ENCODE data around the gene GRB10. TPM values are rescaled to one million over a fixed set of nuclear protein-coding genes. Genes with fewer than 3 reads are reported as not detected.

Gene GRB10
- total RNA-seq, 1 experiment from 2014 or later = 68.2 TPM

GRCh38 chr7:50826371-50827172 lies 43.9 kb upstream of the GRB10 start:
- H3K4me1 Mint-ChIP-seq (ENCODE audit: insufficient read depth, unreplicated experiment) = peaks cover 20% of the 10 kb centered on the region
- no peak overlapping the region for H3K27ac Mint-ChIP-seq (ENCODE audit: low read depth, unreplicated experiment)
- peak; percentile 91 for DNase-seq (ENCODE audit: unreplicated experiment)
- no peaks in the 10 kb centered on the region for H3K27me3 Mint-ChIP-seq (ENCODE audit: insufficient read depth, unreplicated experiment)
- BruUV-seq (replicated peaks) = no TSS peak
- TF ChIP-seq, protein P1, sequence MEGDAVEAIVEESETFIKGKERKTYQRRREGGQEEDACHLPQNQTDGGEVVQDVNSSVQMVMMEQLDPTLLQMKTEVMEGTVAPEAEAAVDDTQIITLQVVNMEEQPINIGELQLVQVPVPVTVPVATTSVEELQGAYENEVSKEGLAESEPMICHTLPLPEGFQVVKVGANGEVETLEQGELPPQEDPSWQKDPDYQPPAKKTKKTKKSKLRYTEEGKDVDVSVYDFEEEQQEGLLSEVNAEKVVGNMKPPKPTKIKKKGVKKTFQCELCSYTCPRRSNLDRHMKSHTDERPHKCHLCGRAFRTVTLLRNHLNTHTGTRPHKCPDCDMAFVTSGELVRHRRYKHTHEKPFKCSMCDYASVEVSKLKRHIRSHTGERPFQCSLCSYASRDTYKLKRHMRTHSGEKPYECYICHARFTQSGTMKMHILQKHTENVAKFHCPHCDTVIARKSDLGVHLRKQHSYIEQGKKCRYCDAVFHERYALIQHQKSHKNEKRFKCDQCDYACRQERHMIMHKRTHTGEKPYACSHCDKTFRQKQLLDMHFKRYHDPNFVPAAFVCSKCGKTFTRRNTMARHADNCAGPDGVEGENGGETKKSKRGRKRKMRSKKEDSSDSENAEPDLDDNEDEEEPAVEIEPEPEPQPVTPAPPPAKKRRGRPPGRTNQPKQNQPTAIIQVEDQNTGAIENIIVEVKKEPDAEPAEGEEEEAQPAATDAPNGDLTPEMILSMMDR (IDR thresholded peaks at IDR 0.05; ENCODE audit: unreplicated experiment) = no peak
- no peaks in the 10 kb centered on the region for H3K9me3 Mint-ChIP-seq (ENCODE audit: unreplicated experiment)
- no peak overlapping the region for H3K4me3 Mint-ChIP-seq (ENCODE audit: unreplicated experiment)
- POLR2A ChIA-PET = interaction anchor here (0.6 kb wide), 1 partner anchor 61 kb away, joined by 3 read pairs; no protein-coding TSS in a partner anchor
- no peaks in the 10 kb centered on the region for H3K36me3 Mint-ChIP-seq (ENCODE audit: insufficient read depth, unreplicated experiment)
- CTCF ChIA-PET = interaction anchor here (0.7 kb wide), 2 partner anchors 22 to 621 kb away, joined by 3 read pairs; no protein-coding TSS in a partner anchor
- intact Hi-C loops (cut with micrococcal nuclease) = no loop called here

DNA sequence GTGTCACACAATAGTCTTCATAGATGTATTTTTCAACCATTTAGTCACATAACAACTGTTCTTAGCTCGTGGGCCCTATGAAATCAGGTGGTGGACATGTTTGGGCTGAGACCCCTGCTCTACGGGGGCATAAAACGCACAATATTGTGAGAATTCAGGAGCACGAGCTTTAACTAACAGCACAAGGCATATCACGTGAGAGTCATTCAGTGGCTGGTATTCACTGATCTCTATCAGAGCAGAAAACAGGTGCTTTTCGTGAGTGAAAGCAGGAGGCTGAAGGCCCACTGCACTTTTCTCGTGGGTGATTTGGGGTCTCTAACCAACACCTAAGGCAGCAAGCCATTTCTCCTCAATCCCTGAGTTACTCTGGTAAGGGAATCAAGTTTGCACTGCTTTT lies 42.8 kb upstream of the GRB10 start:
- Mint-ChIP-seq H3K4me1 (ENCODE audit: insufficient read depth, unreplicated experiment) (peaks cover 20% of the 10 kb centered on the region), H3K36me3 (ENCODE audit: insufficient read depth, unreplicated experiment) (no peaks in the 10 kb centered on the region), H3K27me3 (ENCODE audit: insufficient read depth, unreplicated experiment) (no peaks in the 10 kb centered on the region), H3K27ac (ENCODE audit: low read depth, unreplicated experiment) (no peak overlapping the region), H3K9me3 (ENCODE audit: unreplicated experiment) (no peaks in the 10 kb centered on the region), H3K4me3 (ENCODE audit: unreplicated experiment) (no peak overlapping the region)
- no peak for DNase-seq (ENCODE audit: unreplicated experiment)
- intact Hi-C loops (cut with micrococcal nuclease) = no loop called here
- POLR2A ChIA-PET = no interaction called here
- CTCF ChIA-PET = no interaction called here
- BruUV-seq (replicated peaks) = no TSS peak
- TF ChIP-seq, protein P1 (IDR thresholded peaks at IDR 0.05; ENCODE audit: unreplicated experiment) = no peak

DNA sequence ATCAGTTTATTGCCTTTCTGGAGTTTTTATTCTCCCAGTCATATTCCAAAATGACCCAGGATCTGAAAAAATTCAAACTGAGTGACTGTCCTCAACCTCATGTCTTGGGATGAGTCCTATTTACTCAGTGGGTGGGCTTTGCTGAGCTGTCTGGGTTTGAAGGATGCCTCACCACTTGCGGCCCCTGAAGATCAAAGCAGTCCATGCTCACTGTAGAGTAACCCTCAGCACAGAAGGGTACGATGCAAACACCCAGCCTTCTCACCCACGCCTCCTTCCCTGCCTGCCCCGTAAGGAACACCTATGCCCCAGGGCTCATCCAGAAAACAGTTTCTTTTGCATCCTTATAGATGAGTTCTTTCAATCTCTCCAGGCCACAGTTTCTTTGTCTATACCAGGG lies 42.2 kb upstream of the GRB10 start:
- Mint-ChIP-seq H3K27me3 (ENCODE audit: insufficient read depth, unreplicated experiment) (no peaks in the 10 kb centered on the region), H3K27ac (ENCODE audit: low read depth, unreplicated experiment) (no peak overlapping the region), H3K36me3 (ENCODE audit: insufficient read depth, unreplicated experiment) (no peaks in the 10 kb centered on the region), H3K9me3 (ENCODE audit: unreplicated experiment) (no peaks in the 10 kb centered on the region), H3K4me1 (ENCODE audit: insufficient read depth, unreplicated experiment) (peaks cover 20% of the 10 kb centered on the region), H3K4me3 (ENCODE audit: unreplicated experiment) (no peak overlapping the region)
- CTCF ChIA-PET = no interaction called here
- DNase-seq (ENCODE audit: unreplicated experiment) = no peak
- POLR2A ChIA-PET = no interaction called here
- intact Hi-C loops (cut with micrococcal nuclease) = no loop called here
- no TSS peak for BruUV-seq (replicated peaks)
- TF ChIP-seq, protein P1 (IDR thresholded peaks at IDR 0.05; ENCODE audit: unreplicated experiment) = no peak

DNA sequence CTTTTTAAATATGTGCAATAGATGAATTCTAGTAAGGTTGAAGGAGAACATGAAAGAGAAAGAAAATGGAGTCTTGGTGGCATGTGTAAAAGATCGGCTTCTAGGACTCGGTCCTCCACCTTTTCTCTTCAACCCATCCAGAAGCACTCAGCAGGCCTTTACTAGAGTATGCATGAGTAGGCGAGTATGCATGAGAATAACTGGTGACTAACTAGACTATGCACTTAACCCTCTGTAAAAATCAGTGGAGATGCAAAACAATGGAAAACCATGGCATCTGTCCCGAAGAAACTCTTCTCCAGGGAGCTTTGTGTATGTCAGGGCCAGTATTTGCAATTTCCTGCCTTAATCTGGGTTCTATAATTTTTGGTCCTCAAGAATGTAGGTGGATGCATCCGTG lies 40.0 kb upstream of the GRB10 start:
- TF ChIP-seq, protein P1 (IDR thresholded peaks at IDR 0.05; ENCODE audit: unreplicated experiment) = no peak
- no peaks in the 10 kb centered on the region for H3K9me3 Mint-ChIP-seq (ENCODE audit: unreplicated experiment)
- BruUV-seq (replicated peaks) = no TSS peak
- H3K27me3 Mint-ChIP-seq (ENCODE audit: insufficient read depth, unreplicated experiment) = no peaks in the 10 kb centered on the region
- ChIA-PET CTCF (no interaction called here), POLR2A (no interaction called here)
- no peaks in the 10 kb centered on the region for H3K36me3 Mint-ChIP-seq (ENCODE audit: insufficient read depth, unreplicated experiment)
- DNase-seq (ENCODE audit: unreplicated experiment) = no peak
- intact Hi-C loops (cut with micrococcal nuclease) = no loop called here
- no peak overlapping the region for H3K4me3 Mint-ChIP-seq (ENCODE audit: unreplicated experiment)
- H3K27ac Mint-ChIP-seq (ENCODE audit: low read depth, unreplicated experiment) = no peak overlapping the region
- peaks cover 19% of the 10 kb centered on the region for H3K4me1 Mint-ChIP-seq (ENCODE audit: insufficient read depth, unreplicated experiment)
